ENCODE results near the gene OTOF.

Gene OTOF

GRCh38 chr2:26457251-26457666 is 20.7 kb downstream of the OTOF start:
- H4K20me1 ChIP-seq (ENCODE audit: insufficient read depth, low read length, poor library complexity, severe bottlenecking), result no peaks in the 10 kb centered on the region
- H3K27me3 ChIP-seq (ENCODE audit: insufficient read depth, low read length, poor library complexity, severe bottlenecking), result no peaks in the 10 kb centered on the region
- no peaks in the 10 kb centered on the region for H3K9me2 ChIP-seq (replicated peaks; ENCODE audit: low read depth, low read length)
- H3K4me3 ChIP-seq (ENCODE audit: low read length, poor library complexity, severe bottlenecking), result no peak overlapping the region
- H3K36me3 ChIP-seq (ENCODE audit: insufficient read depth, low read length), result no peaks in the 10 kb centered on the region
- no peaks in the 10 kb centered on the region for H3K79me2 ChIP-seq (ENCODE audit: insufficient read depth, low read length)
- H3K9ac ChIP-seq (ENCODE audit: low read depth, low read length, poor library complexity, severe bottlenecking), result no peak overlapping the region
- no peaks in the 10 kb centered on the region for H3K9me3 ChIP-seq (ENCODE audit: insufficient read depth, low read depth, low read length)
- H3F3A ChIP-seq (ENCODE audit: low read depth), result no peaks in the 10 kb centered on the region
- no peak overlapping the region for H2AFZ ChIP-seq (ENCODE audit: low read length)
- no peak for TF ChIP-seq EZH2phosphoT487 (IDR thresholded peaks at IDR 0.05; ENCODE audit: borderline replicate concordance)
- no peak for TF ChIP-seq CTCF (conservative IDR thresholded peaks at IDR 0.05; ENCODE audit: low read length)
- no peaks in the 10 kb centered on the region for H3K4me1 ChIP-seq (ENCODE audit: insufficient read depth, low read length, poor library complexity, severe bottlenecking)
- H3K4me2 ChIP-seq (ENCODE audit: low read depth, low read length, poor library complexity, severe bottlenecking), result no peak overlapping the region

GRCh38 chr2:26456440-26457250 is 21.3 kb downstream of the OTOF start:
- Histone ChIP-seq H3F3A (ENCODE audit: low read depth) (no peaks in the 10 kb centered on the region), H3K4me1 (ENCODE audit: insufficient read depth, low read length, poor library complexity, severe bottlenecking) (no peaks in the 10 kb centered on the region), H3K9ac (ENCODE audit: low read depth, low read length, poor library complexity, severe bottlenecking) (no peak overlapping the region), H3K27me3 (ENCODE audit: insufficient read depth, low read length, poor library complexity, severe bottlenecking) (no peaks in the 10 kb centered on the region), H3K36me3 (ENCODE audit: insufficient read depth, low read length) (no peaks in the 10 kb centered on the region), H3K4me3 (ENCODE audit: low read length, poor library complexity, severe bottlenecking) (no peak overlapping the region), H3K79me2 (ENCODE audit: insufficient read depth, low read length) (no peaks in the 10 kb centered on the region), H3K9me2 (replicated peaks; ENCODE audit: low read depth, low read length) (no peaks in the 10 kb centered on the region), H3K9me3 (ENCODE audit: insufficient read depth, low read depth, low read length) (no peaks in the 10 kb centered on the region), H3K4me2 (ENCODE audit: low read depth, low read length, poor library complexity, severe bottlenecking) (no peak overlapping the region), H4K20me1 (ENCODE audit: insufficient read depth, low read length, poor library complexity, severe bottlenecking) (no peaks in the 10 kb centered on the region), H2AFZ (ENCODE audit: low read length) (no peak overlapping the region)
- TF ChIP-seq EZH2phosphoT487 (IDR thresholded peaks at IDR 0.05; ENCODE audit: borderline replicate concordance), result no peak
- no peak for TF ChIP-seq CTCF (conservative IDR thresholded peaks at IDR 0.05; ENCODE audit: low read length)

- Histone ChIP-seq H3K9ac (ENCODE audit: low read depth, low read length, poor library complexity, severe bottlenecking) (no peak overlapping the region), H3K27me3 (ENCODE audit: insufficient read depth, low read length, poor library complexity, severe bottlenecking) (no peaks in the 10 kb centered on the region), H3K4me3 (ENCODE audit: low read length, poor library complexity, severe bottlenecking) (no peak overlapping the region), H3K9me2 (replicated peaks; ENCODE audit: low read depth, low read length) (no peaks in the 10 kb centered on the region), H3K79me2 (ENCODE audit: insufficient read depth, low read length) (no peaks in the 10 kb centered on the region), H3K4me2 (ENCODE audit: low read depth, low read length, poor library complexity, severe bottlenecking) (no peak overlapping the region), H2AFZ (ENCODE audit: low read length) (no peak overlapping the region), H3K36me3 (ENCODE audit: insufficient read depth, low read length) (no peaks in the 10 kb centered on the region), H3F3A (ENCODE audit: low read depth) (no peaks in the 10 kb centered on the region), H3K4me1 (ENCODE audit: insufficient read depth, low read length, poor library complexity, severe bottlenecking) (no peaks in the 10 kb centered on the region), H3K9me3 (ENCODE audit: insufficient read depth, low read depth, low read length) (no peaks in the 10 kb centered on the region), H4K20me1 (ENCODE audit: insufficient read depth, low read length, poor library complexity, severe bottlenecking) (no peaks in the 10 kb centered on the region)
- TF ChIP-seq CTCF (conservative IDR thresholded peaks at IDR 0.05; ENCODE audit: low read length) (no peak), EZH2phosphoT487 (IDR thresholded peaks at IDR 0.05; ENCODE audit: borderline replicate concordance) (no peak)
These were observed 22.1 kb downstream of the OTOF start for GRCh38 chr2:26455670-26456439.
